HepG2 (cell line): ENCODE measurements around the gene PDP2. TPM values are rescaled to one million over a fixed set of nuclear protein-coding genes. Genes with fewer than 3 reads are reported as not detected.

Experiments
- ARHGAP35 ChIP-seq: sonication (generic); formaldehyde crosslinking; IDR thresholded peaks from 2 replicates; pipeline ENCODE4 v1.9.0; 2022; ENCODE audit warnings: mild to moderate bottlenecking, inconsistent platforms, moderate library complexity, missing genetic modification reagents, borderline replicate concordance
- ATF7 ChIP-seq, 2 experiments: fragments of 450-650 bp in 1 of 2; sonication (generic) in 1 of 2; formaldehyde crosslinking in 1 of 2; IDR thresholded peaks; 2 replicates each; pipeline versions ENCODE4 v1.4.0 to v1.6.1; 2016 to 2020; ENCODE audit warnings: antibody characterized with exemption in 1 of 2, mild to moderate bottlenecking in 1 of 2, missing genetic modification reagents in 1 of 2
- CEBPG ChIP-seq: IDR thresholded peaks from 2 replicates; pipeline ENCODE4 v1.6.1; 2016
- FOXC1 ChIP-seq: sonication (generic); formaldehyde crosslinking; IDR thresholded peaks from 2 replicates; pipeline ENCODE4 v1.8.0; 2022; ENCODE audit warnings: mild to moderate bottlenecking, missing genetic modification reagents, borderline replicate concordance
- HES4 ChIP-seq: sonication (generic); formaldehyde crosslinking; IDR thresholded peaks from 2 replicates; pipeline ENCODE4 v1.9.0; 2021; ENCODE audit warnings: mild to moderate bottlenecking, missing genetic modification reagents, borderline replicate concordance
- HOXA3 ChIP-seq: sonication (generic); formaldehyde crosslinking; IDR thresholded peaks from 2 replicates; pipeline ENCODE4 v1.5.0; 2020; ENCODE audit warnings: missing genetic modification reagents
- SMYD3 ChIP-seq: sonication (generic); formaldehyde crosslinking; IDR thresholded peaks from 2 replicates; pipeline ENCODE4 v1.8.1; 2023; ENCODE audit warnings: mild to moderate bottlenecking, missing genetic modification reagents
- ZBTB8A ChIP-seq: sonication (generic); formaldehyde crosslinking; IDR thresholded peaks from 2 replicates; pipeline ENCODE4 v1.4.0; 2020; ENCODE audit warnings: mild to moderate bottlenecking, low read depth, missing genetic modification reagents, borderline replicate concordance
- ZFP41 ChIP-seq: sonication (generic); formaldehyde crosslinking; IDR thresholded peaks from 2 replicates; pipeline ENCODE4 v1.4.0; 2020; ENCODE audit warnings: mild to moderate bottlenecking, missing genetic modification reagents, borderline replicate concordance
- ZNF121 ChIP-seq: sonication (generic); formaldehyde crosslinking; IDR thresholded peaks from 2 replicates; pipeline ENCODE4 v1.5.0; 2020; ENCODE audit warnings: mild to moderate bottlenecking, missing genetic modification reagents
- ZNF326 ChIP-seq: sonication (generic); formaldehyde crosslinking; IDR thresholded peaks from 2 replicates; pipeline ENCODE4 v1.4.0; 2020; ENCODE audit warnings: missing genetic modification reagents, borderline replicate concordance
- ZNF672 ChIP-seq: sonication (generic); formaldehyde crosslinking; IDR thresholded peaks from 2 replicates; pipeline ENCODE4 v1.8.1; 2022; ENCODE audit warnings: missing genetic modification reagents
- polyA plus RNA-seq, 8 experiments: library from polyadenylated mRNA; depleted of rRNA in 3 of 8; stranded (reverse) in 7 of 8; unstranded in 1 of 8; fragments of >200 nt; fragmentation: Illumina TruSeq in 4 of 8; extraction: Trizol in 4 of 8; gene quantifications; 2 replicates each; pipeline versions ENCODE4 v1.2.1 to v1.2.3, GENCODE V29; 2011 to 2016; ENCODE audit warnings: low read depth in 4 of 8, missing spikeins in 1 of 8, mixed read lengths in 1 of 8; ENCODE audit not compliant: insufficient read depth in 1 of 8
- total RNA-seq, 5 experiments: library from RNA; depleted of rRNA; stranded (reverse); fragments of >200 nt; fragmentation: Illumina TruSeq; extraction: Trizol; gene quantifications; 2 replicates each; pipeline ENCODE4 v1.2.3, GENCODE V29; 2016; ENCODE audit warnings: low read depth in 1 of 5
- TF ChIP-seq, protein P1 (sequence below): sonication (generic); formaldehyde crosslinking; IDR thresholded peaks from 2 replicates; pipeline ENCODE4 v1.8.1; 2023; ENCODE audit warnings: mild to moderate bottlenecking, missing genetic modification reagents, borderline replicate concordance
- TF ChIP-seq, protein P2 (sequence below), 2 experiments: sonication (generic) in 1 of 2; formaldehyde crosslinking in 1 of 2; IDR thresholded peaks; 2 replicates each; pipeline versions ENCODE4 v1.5.1 to v1.6.1; 2011 to 2020; ENCODE audit warnings: borderline replicate concordance in 1 of 2, low read depth in 1 of 2, low read length in 1 of 2, mild to moderate bottlenecking in 1 of 2, missing genetic modification reagents in 1 of 2, moderate library complexity in 1 of 2
- TF ChIP-seq, protein P3 (sequence below): sonication (generic); formaldehyde crosslinking; conservative IDR thresholded peaks from 2 replicates; pipeline ENCODE4 v1.8.1; 2023; ENCODE audit warnings: missing genetic modification reagents
- TF ChIP-seq, protein P4 (sequence below): sonication (generic); formaldehyde crosslinking; IDR thresholded peaks from 2 replicates; pipeline ENCODE4 v1.5.1; 2020; ENCODE audit warnings: mild to moderate bottlenecking, moderate library complexity, missing genetic modification reagents
- TF ChIP-seq, protein P5 (sequence below): sonication (generic); formaldehyde crosslinking; IDR thresholded peaks from 2 replicates; pipeline ENCODE4 v1.9.0; 2022; ENCODE audit warnings: missing genetic modification reagents, mild to moderate bottlenecking, borderline replicate concordance

The PDP2 gene
- total and polyA plus RNA-seq, 2 of the 13 experiments (the other 11 are each of a cell fraction or from before 2014, with no cell fraction given) = 12.8 to 15.8 TPM

DNA sequence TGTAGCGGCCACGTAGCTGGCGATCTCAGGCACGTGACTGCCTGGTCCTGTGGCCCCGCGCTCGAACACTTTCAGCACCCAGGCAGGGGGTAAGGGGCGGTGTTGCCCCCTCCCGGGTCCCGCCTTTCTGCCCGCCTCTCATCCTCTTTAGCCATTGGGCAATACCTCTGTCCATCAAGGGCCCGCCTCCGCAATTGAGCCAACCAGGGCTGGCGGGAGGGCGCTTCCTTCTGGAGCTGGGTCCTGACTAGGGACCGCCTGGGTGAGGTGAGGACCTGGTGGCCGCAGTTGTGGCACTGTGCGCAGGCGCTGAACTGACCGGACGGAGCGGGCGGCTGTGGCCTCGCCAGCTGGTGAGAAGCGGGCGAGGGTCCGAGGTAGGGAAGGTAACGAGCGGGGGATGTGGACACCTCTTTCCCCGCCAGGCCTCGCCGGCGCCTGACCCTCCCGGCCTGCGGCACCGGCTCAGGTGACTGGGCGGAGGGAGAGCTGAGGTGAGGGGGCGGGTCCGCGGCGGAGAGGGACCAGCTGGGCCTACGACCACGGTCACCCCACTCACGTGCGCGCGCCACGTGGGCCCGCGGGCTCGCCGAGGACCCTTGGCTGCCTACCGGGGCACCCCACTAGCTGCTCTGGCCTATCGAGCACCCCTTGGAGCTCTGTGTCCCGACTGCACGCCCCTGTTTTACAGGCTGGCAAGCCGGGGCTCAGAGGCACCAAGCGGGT is at the start of gene PDP2 (continued):
- TF ChIP-seq, protein P1, sequence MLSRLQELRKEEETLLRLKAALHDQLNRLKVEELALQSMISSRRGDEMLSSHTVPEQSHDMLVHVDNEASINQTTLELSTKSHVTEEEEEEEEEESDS (CRISPR knock-in tag) = no peak
- TF ChIP-seq, protein P2, sequence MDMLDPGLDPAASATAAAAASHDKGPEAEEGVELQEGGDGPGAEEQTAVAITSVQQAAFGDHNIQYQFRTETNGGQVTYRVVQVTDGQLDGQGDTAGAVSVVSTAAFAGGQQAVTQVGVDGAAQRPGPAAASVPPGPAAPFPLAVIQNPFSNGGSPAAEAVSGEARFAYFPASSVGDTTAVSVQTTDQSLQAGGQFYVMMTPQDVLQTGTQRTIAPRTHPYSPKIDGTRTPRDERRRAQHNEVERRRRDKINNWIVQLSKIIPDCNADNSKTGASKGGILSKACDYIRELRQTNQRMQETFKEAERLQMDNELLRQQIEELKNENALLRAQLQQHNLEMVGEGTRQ (IDR thresholded peaks at IDR 0.05; ENCODE audit: low read depth, low read length) = peak; percentile 53; the same call in 1 of the 2 replicates
- TF ChIP-seq, protein P2 (CRISPR knock-in tag; IDR thresholded peaks at IDR 0.05; ENCODE audit: borderline replicate concordance) = peak; percentile 87
- TF ChIP-seq HES4 (CRISPR knock-in tag) (peak; percentile 96), ATF7 (IDR thresholded peaks at IDR 0.05) (no peak), ATF7 (CRISPR knock-in tag; IDR thresholded peaks at IDR 0.05) (peak; percentile 83), ZNF672 (CRISPR knock-in tag) (no peak), HOXA3 (CRISPR knock-in tag) (peak; percentile 70), ZFP41 (peak; percentile 97; the same call in 1 of the 2 replicates), CEBPG (CRISPR knock-in tag) (peak; percentile 65), ZBTB8A (CRISPR knock-in tag) (peak; percentile 86; the same call in 1 of the 2 replicates), FOXC1 (CRISPR knock-in tag) (peak; percentile 97), ZNF121 (CRISPR knock-in tag) (peak; percentile 65; the same call in 1 of the 2 replicates), ARHGAP35 (CRISPR knock-in tag) (peak; percentile 89), SMYD3 (CRISPR knock-in tag) (no peak), ZNF326 (CRISPR knock-in tag) (no peak)
- TF ChIP-seq, protein P3, sequence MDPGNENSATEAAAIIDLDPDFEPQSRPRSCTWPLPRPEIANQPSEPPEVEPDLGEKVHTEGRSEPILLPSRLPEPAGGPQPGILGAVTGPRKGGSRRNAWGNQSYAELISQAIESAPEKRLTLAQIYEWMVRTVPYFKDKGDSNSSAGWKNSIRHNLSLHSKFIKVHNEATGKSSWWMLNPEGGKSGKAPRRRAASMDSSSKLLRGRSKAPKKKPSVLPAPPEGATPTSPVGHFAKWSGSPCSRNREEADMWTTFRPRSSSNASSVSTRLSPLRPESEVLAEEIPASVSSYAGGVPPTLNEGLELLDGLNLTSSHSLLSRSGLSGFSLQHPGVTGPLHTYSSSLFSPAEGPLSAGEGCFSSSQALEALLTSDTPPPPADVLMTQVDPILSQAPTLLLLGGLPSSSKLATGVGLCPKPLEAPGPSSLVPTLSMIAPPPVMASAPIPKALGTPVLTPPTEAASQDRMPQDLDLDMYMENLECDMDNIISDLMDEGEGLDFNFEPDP (CRISPR knock-in tag) = peak; percentile 98; the same call in 1 of the 2 replicates
- TF ChIP-seq, protein P4, sequence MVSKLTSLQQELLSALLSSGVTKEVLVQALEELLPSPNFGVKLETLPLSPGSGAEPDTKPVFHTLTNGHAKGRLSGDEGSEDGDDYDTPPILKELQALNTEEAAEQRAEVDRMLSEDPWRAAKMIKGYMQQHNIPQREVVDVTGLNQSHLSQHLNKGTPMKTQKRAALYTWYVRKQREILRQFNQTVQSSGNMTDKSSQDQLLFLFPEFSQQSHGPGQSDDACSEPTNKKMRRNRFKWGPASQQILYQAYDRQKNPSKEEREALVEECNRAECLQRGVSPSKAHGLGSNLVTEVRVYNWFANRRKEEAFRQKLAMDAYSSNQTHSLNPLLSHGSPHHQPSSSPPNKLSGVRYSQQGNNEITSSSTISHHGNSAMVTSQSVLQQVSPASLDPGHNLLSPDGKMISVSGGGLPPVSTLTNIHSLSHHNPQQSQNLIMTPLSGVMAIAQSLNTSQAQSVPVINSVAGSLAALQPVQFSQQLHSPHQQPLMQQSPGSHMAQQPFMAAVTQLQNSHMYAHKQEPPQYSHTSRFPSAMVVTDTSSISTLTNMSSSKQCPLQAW (CRISPR knock-in tag) = peak; percentile 92
- TF ChIP-seq, protein P5, sequence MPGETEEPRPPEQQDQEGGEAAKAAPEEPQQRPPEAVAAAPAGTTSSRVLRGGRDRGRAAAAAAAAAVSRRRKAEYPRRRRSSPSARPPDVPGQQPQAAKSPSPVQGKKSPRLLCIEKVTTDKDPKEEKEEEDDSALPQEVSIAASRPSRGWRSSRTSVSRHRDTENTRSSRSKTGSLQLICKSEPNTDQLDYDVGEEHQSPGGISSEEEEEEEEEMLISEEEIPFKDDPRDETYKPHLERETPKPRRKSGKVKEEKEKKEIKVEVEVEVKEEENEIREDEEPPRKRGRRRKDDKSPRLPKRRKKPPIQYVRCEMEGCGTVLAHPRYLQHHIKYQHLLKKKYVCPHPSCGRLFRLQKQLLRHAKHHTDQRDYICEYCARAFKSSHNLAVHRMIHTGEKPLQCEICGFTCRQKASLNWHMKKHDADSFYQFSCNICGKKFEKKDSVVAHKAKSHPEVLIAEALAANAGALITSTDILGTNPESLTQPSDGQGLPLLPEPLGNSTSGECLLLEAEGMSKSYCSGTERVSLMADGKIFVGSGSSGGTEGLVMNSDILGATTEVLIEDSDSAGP (CRISPR knock-in tag) = peak; percentile 91; the same call in 1 of the 2 replicates
